HEK293T (cell line): ENCODE measurements around the gene KIF16B.

Experiments used
- CTCF ChIA-PET: fragments of 350-600 bp; formaldehyde crosslinking; extraction: SDS; loops from one replicate; lab custom pipeline; 2021; ENCODE audit warnings: antibody characterized with exemption, inconsistent platforms; lab: Yijun Ruan, JAX
- POLR2A ChIA-PET: fragments of 350-600 bp; formaldehyde crosslinking; extraction: SDS; loops from one replicate; lab custom pipeline; 2020; ENCODE audit warnings: antibody characterized with exemption, inconsistent platforms; lab: Yijun Ruan, JAX
- DNase-seq: peaks from one replicate; pipeline ENCODE4 v3.0.0; 2012; ENCODE audit warnings: mixed read lengths; ENCODE audit errors: extremely low spot score
- ARNT ChIP-seq: fragments of 450-650 bp; IDR thresholded peaks from 2 replicates; pipeline ENCODE4 v1.6.1; 2017; ENCODE audit warnings: mild to moderate bottlenecking
- BHLHE40 ChIP-seq: fragments of 450-650 bp; IDR thresholded peaks from 2 replicates; pipeline ENCODE4 v1.6.1; 2016; ENCODE audit warnings: mild to moderate bottlenecking, moderate library complexity, borderline replicate concordance
- CTBP1 ChIP-seq: fragments of 450-650 bp; IDR thresholded peaks from 2 replicates; pipeline ENCODE4 v1.6.1; 2016; ENCODE audit warnings: borderline replicate concordance
- ELF4 ChIP-seq: fragments of 450-650 bp; IDR thresholded peaks from 2 replicates; pipeline ENCODE4 v1.6.1; 2017; ENCODE audit warnings: antibody characterized with exemption
- FOXA1 ChIP-seq: fragments of 450-650 bp; IDR thresholded peaks from 2 replicates; pipeline ENCODE4 v1.6.1; 2016; ENCODE audit warnings: mild to moderate bottlenecking
- FOXK2 ChIP-seq: fragments of 450-650 bp; IDR thresholded peaks from 2 replicates; pipeline ENCODE4 v1.6.1; 2016; ENCODE audit warnings: mild to moderate bottlenecking
- FOXM1 ChIP-seq: fragments of 450-650 bp; IDR thresholded peaks from 2 replicates; pipeline ENCODE4 v1.6.1; 2017; ENCODE audit warnings: mild to moderate bottlenecking, borderline replicate concordance
- HDGF ChIP-seq: fragments of 450-650 bp; IDR thresholded peaks from 2 replicates; pipeline ENCODE4 v1.6.1; 2017; ENCODE audit warnings: antibody characterized with exemption, borderline replicate concordance
- L3MBTL2 ChIP-seq: fragments of 450-650 bp; conservative IDR thresholded peaks from 2 replicates; pipeline ENCODE4 v1.6.1; 2016; ENCODE audit warnings: mild to moderate bottlenecking
- LEF1 ChIP-seq: fragments of 450-650 bp; IDR thresholded peaks from 2 replicates; pipeline ENCODE4 v1.6.1; 2017; ENCODE audit warnings: mild to moderate bottlenecking, borderline replicate concordance
- NFRKB ChIP-seq: fragments of 450-650 bp; IDR thresholded peaks from 2 replicates; pipeline ENCODE4 v1.6.1; 2016; ENCODE audit warnings: mild to moderate bottlenecking, moderate library complexity
- SP1 ChIP-seq: fragments of 450-650 bp; IDR thresholded peaks from 2 replicates; pipeline ENCODE4 v1.6.1; 2017
- SUZ12 ChIP-seq: fragments of 450-650 bp; IDR thresholded peaks from 2 replicates; pipeline ENCODE4 v1.6.1; 2016; ENCODE audit warnings: mild to moderate bottlenecking
- TARDBP ChIP-seq: fragments of 450-650 bp; IDR thresholded peaks from 2 replicates; pipeline ENCODE4 v1.6.1; 2016
- ZNF384 ChIP-seq: fragments of 450-650 bp; IDR thresholded peaks from 2 replicates; pipeline ENCODE4 v1.6.1; 2016
- TF ChIP-seq, protein P1 (sequence below): fragments of 450-650 bp; IDR thresholded peaks from 2 replicates; pipeline ENCODE4 v1.6.1; 2016

KIF16B gene

DNA sequence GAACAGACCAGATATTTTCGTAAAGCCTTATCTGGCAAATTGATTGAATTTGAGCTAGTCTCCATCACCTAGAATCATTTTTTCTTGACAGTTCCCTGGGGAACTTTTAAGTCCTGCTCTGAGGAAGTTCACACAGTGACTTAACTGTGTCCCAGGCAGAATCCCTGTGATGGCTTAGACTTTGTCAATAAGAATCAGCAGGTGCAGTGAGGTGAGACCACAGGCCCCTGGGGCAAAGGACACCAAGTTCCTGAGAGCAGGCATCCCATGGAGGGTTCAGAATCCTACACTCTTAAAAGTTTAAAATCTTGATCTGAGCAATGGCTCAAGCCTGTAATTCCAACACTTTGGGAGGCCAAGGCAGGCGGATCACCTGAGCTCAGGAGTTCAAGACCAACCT lies 13.0 kb downstream of the KIF16B start:
- no peak for TF ChIP-seq NFRKB
- TF ChIP-seq CTBP1: no peak
- no peak for TF ChIP-seq LEF1
- no peak for TF ChIP-seq SP1
- no peak for TF ChIP-seq SUZ12
- no peak for TF ChIP-seq ZNF384
- no peak for TF ChIP-seq ELF4
- TF ChIP-seq, protein P1, sequence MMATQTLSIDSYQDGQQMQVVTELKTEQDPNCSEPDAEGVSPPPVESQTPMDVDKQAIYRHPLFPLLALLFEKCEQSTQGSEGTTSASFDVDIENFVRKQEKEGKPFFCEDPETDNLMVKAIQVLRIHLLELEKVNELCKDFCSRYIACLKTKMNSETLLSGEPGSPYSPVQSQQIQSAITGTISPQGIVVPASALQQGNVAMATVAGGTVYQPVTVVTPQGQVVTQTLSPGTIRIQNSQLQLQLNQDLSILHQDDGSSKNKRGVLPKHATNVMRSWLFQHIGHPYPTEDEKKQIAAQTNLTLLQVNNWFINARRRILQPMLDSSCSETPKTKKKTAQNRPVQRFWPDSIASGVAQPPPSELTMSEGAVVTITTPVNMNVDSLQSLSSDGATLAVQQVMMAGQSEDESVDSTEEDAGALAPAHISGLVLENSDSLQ: no peak
- TF ChIP-seq FOXA1: no peak
- no peak for TF ChIP-seq TARDBP
- TF ChIP-seq BHLHE40: no peak
- TF ChIP-seq HDGF: no peak
- no peak for TF ChIP-seq L3MBTL2
- DNase-seq: no peak
- CTCF ChIA-PET: no interaction called here
- POLR2A ChIA-PET: no interaction called here

GRCh38 chr20:16556301-16556700 lies 16.9 kb downstream of the KIF16B start:
- TF ChIP-seq LEF1: no peak
- TF ChIP-seq BHLHE40: no peak
- no peak for TF ChIP-seq ELF4
- no peak for TF ChIP-seq L3MBTL2
- TF ChIP-seq FOXA1: no peak
- no peak for TF ChIP-seq NFRKB
- no peak for TF ChIP-seq HDGF
- TF ChIP-seq FOXM1: no peak
- no peak for TF ChIP-seq SUZ12
- TF ChIP-seq FOXK2: no peak
- no peak for TF ChIP-seq CTBP1
- POLR2A ChIA-PET: no interaction called here
- CTCF ChIA-PET: no interaction called here
- DNase-seq: no peak

DNA sequence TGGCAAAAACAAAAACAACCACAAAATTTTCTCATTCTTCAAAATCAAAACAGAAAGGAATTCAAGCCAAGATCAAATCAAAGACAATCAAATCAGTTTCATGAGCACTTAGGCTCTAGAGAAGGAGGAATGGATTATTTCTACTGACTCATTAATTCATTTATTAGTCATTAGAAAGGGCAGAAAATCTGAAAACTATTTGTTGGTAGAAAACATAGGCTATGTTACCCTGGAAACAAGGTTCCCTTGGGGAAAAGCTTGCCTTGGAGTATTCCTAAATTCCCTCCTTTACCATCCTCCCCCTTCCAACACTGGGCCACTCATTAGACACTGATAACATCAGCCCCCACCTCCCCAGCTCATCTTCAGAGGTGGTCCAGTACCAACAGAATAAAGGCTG lies 17.5 kb downstream of the KIF16B start:
- CTCF ChIA-PET: no interaction called here

GRCh38 chr20:16554766-16555543 lies 18.3 kb downstream of the KIF16B start:
- TF ChIP-seq, protein P1: no peak
- no peak for TF ChIP-seq NFRKB
- no peak for TF ChIP-seq FOXA1
- no peak for TF ChIP-seq CTBP1
- no peak for TF ChIP-seq BHLHE40
- no peak for TF ChIP-seq SUZ12
- no peak for TF ChIP-seq L3MBTL2
- no peak for TF ChIP-seq ARNT
- TF ChIP-seq LEF1: no peak
- TF ChIP-seq FOXK2: no peak
- TF ChIP-seq ZNF384: no peak
- TF ChIP-seq TARDBP: no peak
- TF ChIP-seq FOXM1: no peak
- no peak for TF ChIP-seq SP1
- no peak for DNase-seq
- CTCF ChIA-PET: interaction anchor here (0.8 kb wide), 1 partner anchor 206 kb away, joined by 4 read pairs; no protein-coding TSS in a partner anchor
- POLR2A ChIA-PET: no interaction called here

More for the DNA sequence above, 17.5 kb downstream of the KIF16B start:
- no peak for DNase-seq
- POLR2A ChIA-PET: no interaction called here
- TF ChIP-seq, protein P1: no peak
- TF ChIP-seq BHLHE40: no peak

GRCh38 chr20:16553684-16554083 lies 19.6 kb downstream of the KIF16B start:
- no peak for TF ChIP-seq NFRKB
- no peak for TF ChIP-seq FOXK2
- no peak for TF ChIP-seq L3MBTL2
- TF ChIP-seq, protein P1: no peak
- TF ChIP-seq FOXM1: no peak
- no peak for TF ChIP-seq ZNF384
- TF ChIP-seq FOXA1: no peak
- TF ChIP-seq SUZ12: no peak
- TF ChIP-seq CTBP1: no peak
- TF ChIP-seq ELF4: no peak
- TF ChIP-seq TARDBP: no peak
- TF ChIP-seq BHLHE40: no peak
- TF ChIP-seq HDGF: no peak
- TF ChIP-seq SP1: no peak
- no peak for TF ChIP-seq ARNT
- TF ChIP-seq LEF1: no peak
- ChIA-PET POLR2A (interaction anchor here (1.3 kb wide), 1 partner anchor 9 kb away, joined by 3 read pairs; no protein-coding TSS in a partner anchor), CTCF (no interaction called here)
- DNase-seq: no peak

DNA sequence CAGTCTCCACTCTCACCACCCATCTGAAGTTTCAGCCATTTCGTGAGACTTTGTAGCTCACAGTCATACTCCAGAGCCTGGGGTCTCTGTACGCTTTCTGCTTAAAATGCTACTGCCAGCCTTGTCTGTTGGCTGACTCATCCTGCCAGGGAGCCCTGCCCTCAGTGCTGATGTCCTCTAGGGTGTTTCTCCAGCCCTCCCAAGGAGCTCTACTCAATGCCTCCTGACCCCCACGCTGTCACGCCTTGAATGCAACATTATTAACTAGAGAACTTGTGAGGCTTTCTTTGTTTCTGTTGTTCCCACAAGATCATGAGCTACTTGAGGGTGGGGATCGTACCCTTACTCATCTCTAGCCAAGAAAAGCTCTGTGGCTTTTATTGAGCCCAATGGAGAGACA lies 20.1 kb downstream of the KIF16B start:
- no peak for DNase-seq
- TF ChIP-seq ZNF384 (no peak), SUZ12 (no peak), BHLHE40 (no peak), ELF4 (no peak), FOXA1 (no peak), TARDBP (no peak), FOXK2 (no peak), ARNT (no peak), LEF1 (no peak), FOXM1 (no peak), CTBP1 (no peak)
- CTCF ChIA-PET: no interaction called here
- POLR2A ChIA-PET: interaction anchor here (1.3 kb wide), 1 partner anchor 10 kb away, joined by 3 read pairs; no protein-coding TSS in a partner anchor
